HepG2 (cell line): ENCODE results near the gene GPAM. TPM values are rescaled to one million over a fixed set of nuclear protein-coding genes. Genes with fewer than 3 reads are reported as not detected.

Experiments used
- ATAC-seq: fragments of 200-7000 bp; cut with Tn5 transposase; 3 replicates; pipeline ENCODE4 v1.9.1; 2020; ENCODE audit warnings: mild to moderate bottlenecking, moderate library complexity
- BruUV-seq: library from RNA; stranded (reverse); fragments of 400-500 nt; replicated peaks from 2 replicates; lab custom pipeline; 2021; lab: Mats Ljungman, UMichigan
- CTCF ChIA-PET: fragments of 300-600 bp; formaldehyde crosslinking; extraction: SDS; loops from one replicate; lab custom pipeline; 2021; ENCODE audit warnings: low total read pairs, inconsistent platforms, low intra/inter-chr PET ratio; lab: Yijun Ruan, JAX
- POLR2A ChIA-PET: fragments of 350-600 bp; sonication (Branson Sonifier 250); formaldehyde crosslinking; loops from one replicate; lab custom pipeline; 2020; ENCODE audit warnings: antibody characterized with exemption, inconsistent platforms; lab: Yijun Ruan, JAX
- DNase-seq: peaks from one replicate; pipeline ENCODE4 v3.0.0-alpha.2; 2015; ENCODE audit warnings: low spot score
- FAIRE-seq: peaks from 3 replicates; lab custom pipeline; 2011; peaks lifted over from hg19 to GRCh38; lab: Jason Lieb, UNC
- H2AFZ ChIP-seq: one replicate; pipeline ENCODE4 v1.6.1; 2011; ENCODE audit warnings: low read length, inconsistent platforms
- H3K27ac ChIP-seq: fragments of 300-600 bp; 3 replicates; pipeline ENCODE4 v1.8.0; 2011; ENCODE audit warnings: mixed run types, mild to moderate bottlenecking, mixed read lengths, low read length, inconsistent platforms; ENCODE audit not compliant: insufficient read depth; ENCODE audit errors: extremely low read length
- H3K27me3 ChIP-seq, 2 experiments: fragments of 200-600 bp in 1 of 2; 2 replicates in 1 of 2; 3 replicates in 1 of 2; pipeline versions ENCODE4 v1.6.0 to v1.8.0; 2011; ENCODE audit warnings: low read length in 2 of 2, mild to moderate bottlenecking in 2 of 2, moderate library complexity in 2 of 2, inconsistent platforms in 1 of 2; ENCODE audit not compliant: insufficient read depth in 2 of 2, control insufficient read depth in 1 of 2
- H3K36me3 ChIP-seq, 2 experiments: fragments of 200-600 bp in 1 of 2; replicated peaks in 1 of 2; 2 replicates in 1 of 2; 3 replicates in 1 of 2; pipeline versions ENCODE4 v1.5.1 to v1.8.0; 2011; ENCODE audit warnings: low read length in 2 of 2, inconsistent platforms in 1 of 2; ENCODE audit not compliant: insufficient read depth in 2 of 2, control insufficient read depth in 1 of 2
- H3K4me1 ChIP-seq: 2 replicates; pipeline ENCODE4 v1.5.1; 2012; ENCODE audit warnings: low read length, inconsistent platforms; ENCODE audit not compliant: insufficient read depth
- H3K4me2 ChIP-seq: 2 replicates; pipeline ENCODE4 v1.6.0; 2011; ENCODE audit warnings: low read depth, low read length, inconsistent platforms
- H3K4me3 ChIP-seq, 3 experiments: fragments of 200-600 bp in 1 of 3; sonication (generic), shearing (Covaris generic) in 1 of 3; replicated peaks in 1 of 3; 2 replicates each; pipeline ENCODE4 v1.5.1; 2011 to 2016; ENCODE audit warnings: low read length in 3 of 3, inconsistent platforms in 2 of 3, low read depth in 2 of 3, mild to moderate bottlenecking in 2 of 3, control low read depth in 1 of 3, mixed read lengths in 1 of 3; ENCODE audit not compliant: insufficient read depth in 1 of 3
- H3K79me2 ChIP-seq: one replicate; pipeline ENCODE4 v1.6.1; 2011; ENCODE audit warnings: low read length, inconsistent platforms; ENCODE audit not compliant: insufficient read depth
- H3K9ac ChIP-seq: 2 replicates; pipeline ENCODE4 v1.6.0; 2011; ENCODE audit warnings: mild to moderate bottlenecking, low read depth, low read length, inconsistent platforms; ENCODE audit not compliant: insufficient read depth
- H3K9me3 ChIP-seq: 2 replicates; pipeline ENCODE4 v1.5.1; 2012; ENCODE audit warnings: mild to moderate bottlenecking, low read length
- H4K20me1 ChIP-seq: 2 replicates; pipeline ENCODE4 v1.6.0; 2011; ENCODE audit warnings: inconsistent platforms, mild to moderate bottlenecking, low read length, moderate library complexity; ENCODE audit not compliant: insufficient read depth
- ARID3A ChIP-seq: IDR thresholded peaks from 2 replicates; pipeline ENCODE4 v1.6.1; 2012; ENCODE audit warnings: low read depth, low read length, improper control_type of control experiment
- CEBPB ChIP-seq: IDR thresholded peaks from 2 replicates; pipeline ENCODE4 v1.6.1; 2011; ENCODE audit warnings: low read depth, low read length, improper control_type of control experiment, borderline replicate concordance
- FOXA3 ChIP-seq: IDR thresholded peaks from 2 replicates; pipeline ENCODE4 v1.6.1; 2016; ENCODE audit warnings: missing genetic modification reagents, missing compliant biosample characterization
- HIC2 ChIP-seq: sonication (generic); formaldehyde crosslinking; IDR thresholded peaks from 2 replicates; pipeline ENCODE4 v1.9.0; 2022; ENCODE audit warnings: low read depth, missing genetic modification reagents
- RBM22 ChIP-seq: fragments of 200-400 bp; formaldehyde crosslinking; optimal IDR thresholded peaks from 2 replicates; pipeline ENCODE3; 2017; ENCODE audit warnings: mild to moderate bottlenecking, low read length, moderate library complexity
- RNF2 ChIP-seq: fragments of 450-650 bp; conservative IDR thresholded peaks from 2 replicates; pipeline ENCODE4 v1.6.1; 2016; ENCODE audit warnings: low read depth
- SALL1 ChIP-seq: sonication (generic); formaldehyde crosslinking; IDR thresholded peaks from 2 replicates; pipeline ENCODE4 v1.8.0; 2022; ENCODE audit warnings: mild to moderate bottlenecking, missing genetic modification reagents
- ZBTB46 ChIP-seq: sonication (generic); formaldehyde crosslinking; IDR thresholded peaks from 2 replicates; pipeline ENCODE4 v1.4.0; 2020; ENCODE audit warnings: mild to moderate bottlenecking, missing genetic modification reagents, borderline replicate concordance
- WGBS: methylation state at CpG from one replicate; pipeline ENCODE4 v1.1.6; 2017; ENCODE audit warnings: low lambda C conversion rate; 5-methylcytosine and 5-hydroxymethylcytosine counted together
- in situ Hi-C: cut with HindIII; loops from 2 replicates; pipeline ENCODE4 v1.10.0; 2017; ENCODE audit warnings: low pct_unique_long_range_greater_than_20kb; ENCODE audit not compliant: extremely low pct_ligation_motif_present
- intact Hi-C: fragments of 100-400 bp; cut with micrococcal nuclease; formaldehyde crosslinking; loops from one replicate; pipeline ENCODE4 v1.10.0; 2022; ENCODE audit not compliant: unreplicated experiment
- polyA plus RNA-seq, 8 experiments: library from polyadenylated mRNA; depleted of rRNA in 3 of 8; stranded (reverse) in 7 of 8; unstranded in 1 of 8; fragments of >200 nt; fragmentation: Illumina TruSeq in 4 of 8; extraction: Trizol in 4 of 8; gene quantifications; 2 replicates each; pipeline versions ENCODE4 v1.2.1 to v1.2.3, GENCODE V29; 2011 to 2016; ENCODE audit warnings: low read depth in 4 of 8, missing spikeins in 1 of 8, mixed read lengths in 1 of 8; ENCODE audit not compliant: insufficient read depth in 1 of 8
- total RNA-seq, 5 experiments: library from RNA; depleted of rRNA; stranded (reverse); fragments of >200 nt; fragmentation: Illumina TruSeq; extraction: Trizol; gene quantifications; 2 replicates each; pipeline ENCODE4 v1.2.3, GENCODE V29; 2016; ENCODE audit warnings: low read depth in 1 of 5
- TF ChIP-seq, protein P1 (sequence below): sonication (generic); formaldehyde crosslinking; IDR thresholded peaks from 2 replicates; pipeline ENCODE4 v1.4.0; 2020; ENCODE audit warnings: mild to moderate bottlenecking, missing genetic modification reagents
- TF ChIP-seq, protein P2 (sequence below): IDR thresholded peaks from 2 replicates; pipeline ENCODE4 v1.6.1; 2016; ENCODE audit warnings: missing compliant biosample characterization, missing genetic modification reagents, borderline replicate concordance

The GPAM gene
- total and polyA plus RNA-seq, 2 of the 13 experiments (the other 11 are each of a cell fraction or from before 2014, with no cell fraction given): 36.8 to 140 TPM

GRCh38 chr10:112225771-112226438, 42.3 kb upstream of the GPAM start:
- no peaks in the 10 kb centered on the region for H3K9me3 ChIP-seq
- H2AFZ ChIP-seq: no peak overlapping the region
- no peaks in the 10 kb centered on the region; a peak in 1 of 5 replicates for H3K27me3 ChIP-seq
- peaks cover 5 to 18% of the 10 kb centered on the region in 2 experiments for H3K36me3 ChIP-seq
- H3K9ac ChIP-seq: peak overlapping the region; percentile 82
- peak overlapping the region; percentile 99 for H3K4me2 ChIP-seq
- peak overlapping the region; percentile 93 for H3K27ac ChIP-seq
- FAIRE-seq: peak; percentile 30
- peaks cover 98% of the 10 kb centered on the region for H3K4me1 ChIP-seq
- no peaks in the 10 kb centered on the region for H4K20me1 ChIP-seq
- CTCF ChIA-PET: no interaction called here
- peak; percentile 36 for ATAC-seq
- intact Hi-C loops (loop anchor here (1.0 to 2.0 kb wide), 3 partner anchors 49 to 79 kb away; no protein-coding TSS in a partner anchor), in situ Hi-C loops (loop anchor here (5.0 kb wide), 1 partner anchor 81 kb away; no protein-coding TSS in a partner anchor)
- WGBS: 1% methylated on average over 4 of the region's 4 CpGs
- peak overlapping the region; percentile 59 to 77 (median 74) for H3K4me3 ChIP-seq
- H3K79me2 ChIP-seq: peaks cover 72% of the 10 kb centered on the region
- TSS peak; percentile 81 for BruUV-seq
- peak; percentile 59 for DNase-seq
- POLR2A ChIA-PET: interaction anchor here (0.7 to 7.8 kb wide), 24 partner anchors 10 to 1380 kb away, joined by 3 to 189 read pairs (median 4); no protein-coding TSS in a partner anchor
- TF ChIP-seq RBM22: peak; percentile 35
- no peak for TF ChIP-seq HIC2
- no peak for TF ChIP-seq CEBPB
- TF ChIP-seq, protein P1, sequence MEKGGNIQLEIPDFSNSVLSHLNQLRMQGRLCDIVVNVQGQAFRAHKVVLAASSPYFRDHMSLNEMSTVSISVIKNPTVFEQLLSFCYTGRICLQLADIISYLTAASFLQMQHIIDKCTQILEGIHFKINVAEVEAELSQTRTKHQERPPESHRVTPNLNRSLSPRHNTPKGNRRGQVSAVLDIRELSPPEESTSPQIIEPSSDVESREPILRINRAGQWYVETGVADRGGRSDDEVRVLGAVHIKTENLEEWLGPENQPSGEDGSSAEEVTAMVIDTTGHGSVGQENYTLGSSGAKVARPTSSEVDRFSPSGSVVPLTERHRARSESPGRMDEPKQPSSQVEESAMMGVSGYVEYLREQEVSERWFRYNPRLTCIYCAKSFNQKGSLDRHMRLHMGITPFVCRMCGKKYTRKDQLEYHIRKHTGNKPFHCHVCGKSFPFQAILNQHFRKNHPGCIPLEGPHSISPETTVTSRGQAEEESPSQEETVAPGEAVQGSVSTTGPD: no peak
- peak; percentile 87 for TF ChIP-seq FOXA3 (CRISPR knock-in tag)
- TF ChIP-seq RNF2: no peak
- TF ChIP-seq ARID3A: peak; percentile 92
- TF ChIP-seq, protein P2, sequence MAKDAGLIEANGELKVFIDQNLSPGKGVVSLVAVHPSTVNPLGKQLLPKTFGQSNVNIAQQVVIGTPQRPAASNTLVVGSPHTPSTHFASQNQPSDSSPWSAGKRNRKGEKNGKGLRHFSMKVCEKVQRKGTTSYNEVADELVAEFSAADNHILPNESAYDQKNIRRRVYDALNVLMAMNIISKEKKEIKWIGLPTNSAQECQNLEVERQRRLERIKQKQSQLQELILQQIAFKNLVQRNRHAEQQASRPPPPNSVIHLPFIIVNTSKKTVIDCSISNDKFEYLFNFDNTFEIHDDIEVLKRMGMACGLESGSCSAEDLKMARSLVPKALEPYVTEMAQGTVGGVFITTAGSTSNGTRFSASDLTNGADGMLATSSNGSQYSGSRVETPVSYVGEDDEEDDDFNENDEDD (CRISPR knock-in tag): no peak
- peak; percentile 35; the same call in 1 of the 2 replicates for TF ChIP-seq SALL1 (CRISPR knock-in tag)
- no peak for TF ChIP-seq ZBTB46 (CRISPR knock-in tag)
